HG02852 (cell line): ENCODE measurements around the gene PSMB5.
A peak's percentile ranks its signal among the peaks of the same experiment; 100 is the strongest.

Source experiments
- ATAC-seq: cut with Tn5 transposase; IDR thresholded peaks from one replicate; pipeline ENCODE4 v1.9.1; 2021; ENCODE audit warnings: mild to moderate bottlenecking, moderate library complexity; ENCODE audit not compliant: unreplicated experiment

The PSMB5 gene

DNA sequence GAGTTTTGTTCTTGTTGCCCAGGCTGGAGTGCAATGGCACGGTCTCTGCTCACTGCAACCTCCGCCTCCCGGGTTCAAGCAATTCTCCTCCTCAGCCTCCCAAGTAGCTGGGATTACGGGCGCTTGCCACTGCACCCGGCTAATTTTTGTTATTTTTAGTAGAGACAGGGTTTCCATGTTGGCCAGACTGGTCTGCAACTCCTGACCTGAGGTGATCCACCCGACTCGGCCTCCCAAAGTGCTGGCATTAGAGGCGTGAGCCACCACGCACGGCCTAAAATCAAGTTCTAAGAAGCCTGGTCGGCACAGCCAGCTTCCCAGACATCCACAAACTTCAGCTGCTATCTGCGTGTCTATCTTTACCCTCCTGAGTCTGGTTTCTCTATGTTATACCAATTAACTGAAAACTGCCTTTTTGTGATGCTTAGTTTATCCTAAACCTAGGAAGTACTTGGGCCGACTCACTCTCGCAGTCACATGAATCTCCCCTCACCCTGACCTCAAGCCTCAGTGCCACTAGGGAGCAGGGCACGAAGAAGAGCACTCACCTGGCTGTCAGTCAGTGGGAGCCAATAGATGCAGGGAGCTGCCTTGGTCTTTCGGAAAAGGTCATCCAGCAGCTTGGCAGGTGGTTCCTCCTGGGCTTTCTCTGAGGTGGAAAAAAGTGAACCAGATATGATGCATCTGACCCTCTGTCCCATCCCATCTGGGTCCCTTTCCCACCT is 26.0 kb upstream of the PSMB5 start:
- no peak for ATAC-seq

DNA sequence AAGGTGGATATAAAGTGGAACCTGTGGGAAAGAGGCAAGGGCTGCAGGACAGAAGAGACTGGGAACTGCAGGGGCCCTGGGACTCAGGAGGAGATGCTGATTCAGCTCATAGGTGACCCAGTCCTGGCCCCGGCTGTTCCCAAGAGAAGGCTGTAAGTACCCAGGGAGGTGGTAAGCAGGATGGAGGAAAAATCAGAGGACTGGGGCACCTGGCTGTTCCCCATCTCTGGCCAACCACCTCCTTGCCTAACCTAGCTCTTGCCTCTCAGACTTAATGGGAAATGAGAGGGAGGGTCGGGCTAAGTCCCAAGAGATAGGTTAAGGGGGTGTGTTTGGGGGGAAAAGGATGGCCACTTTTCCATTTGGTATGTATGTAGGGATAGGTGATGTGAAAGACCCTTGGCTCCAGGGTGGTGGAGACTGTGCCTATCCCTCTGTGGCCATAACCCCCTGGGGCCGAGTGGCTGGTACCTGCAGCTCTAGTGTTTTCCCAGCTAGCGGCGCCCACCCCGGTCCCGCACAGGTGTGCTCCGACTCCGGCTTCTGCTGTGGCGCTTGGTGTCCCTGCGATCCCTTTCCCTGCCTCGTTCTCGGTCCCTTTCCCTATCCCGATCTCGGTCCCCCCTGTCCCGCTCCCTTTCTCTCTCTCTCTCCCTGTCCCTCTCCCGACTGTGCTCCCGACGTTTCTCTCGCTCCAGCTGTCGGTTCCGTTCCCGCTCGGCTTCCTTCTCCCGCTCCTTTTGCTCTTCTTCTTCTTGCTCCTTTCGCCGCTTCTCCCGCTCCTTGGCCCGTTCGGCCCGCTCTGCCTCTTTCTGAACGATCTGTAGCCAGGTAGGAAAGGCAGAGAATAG is 24.2 kb upstream of the PSMB5 start:
- no peak for ATAC-seq

DNA sequence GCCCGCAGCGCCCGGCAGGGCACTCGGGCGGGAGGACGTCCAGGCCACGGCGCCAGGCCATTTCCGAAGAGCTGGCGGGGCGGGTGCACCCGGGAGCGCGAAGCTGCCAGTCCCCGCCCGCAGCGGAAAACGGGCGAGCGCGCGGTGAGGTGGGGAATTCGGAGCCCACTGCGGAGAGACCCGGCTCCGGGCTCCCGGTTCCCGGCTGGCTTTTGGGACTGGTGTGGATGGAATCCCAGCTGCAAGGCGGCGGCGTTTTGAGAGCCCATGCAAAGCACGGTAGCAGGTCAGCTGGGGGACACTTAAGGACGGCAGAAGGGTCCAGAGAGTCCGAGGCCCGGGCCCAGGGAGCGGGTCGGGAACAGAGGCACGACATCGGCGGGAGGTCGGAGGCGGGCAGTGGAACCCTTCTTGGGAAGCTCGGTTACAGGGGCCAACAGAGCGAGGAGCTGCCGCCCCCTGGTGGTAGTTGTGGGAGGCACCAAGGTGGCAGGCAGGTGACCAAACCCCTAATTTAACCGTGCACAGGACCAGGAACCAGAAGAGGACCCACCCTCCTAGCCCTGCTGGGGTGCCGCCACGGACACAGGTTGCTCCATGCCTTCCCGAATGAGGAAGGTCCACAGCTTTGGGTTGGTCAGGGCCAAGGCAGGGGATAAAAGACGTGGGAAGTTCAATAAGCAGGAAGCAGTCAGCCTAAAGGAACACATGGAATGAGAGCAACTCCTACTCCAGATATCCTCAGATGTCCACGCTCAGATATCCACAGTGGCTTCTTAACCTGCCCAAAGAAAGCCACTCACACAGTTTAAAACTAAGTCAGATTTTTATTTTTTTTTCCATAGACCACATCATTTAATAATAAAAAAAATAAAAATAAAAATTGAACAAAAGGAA is 23.3 kb upstream of the PSMB5 start:
- peak; percentile 53 for ATAC-seq

DNA sequence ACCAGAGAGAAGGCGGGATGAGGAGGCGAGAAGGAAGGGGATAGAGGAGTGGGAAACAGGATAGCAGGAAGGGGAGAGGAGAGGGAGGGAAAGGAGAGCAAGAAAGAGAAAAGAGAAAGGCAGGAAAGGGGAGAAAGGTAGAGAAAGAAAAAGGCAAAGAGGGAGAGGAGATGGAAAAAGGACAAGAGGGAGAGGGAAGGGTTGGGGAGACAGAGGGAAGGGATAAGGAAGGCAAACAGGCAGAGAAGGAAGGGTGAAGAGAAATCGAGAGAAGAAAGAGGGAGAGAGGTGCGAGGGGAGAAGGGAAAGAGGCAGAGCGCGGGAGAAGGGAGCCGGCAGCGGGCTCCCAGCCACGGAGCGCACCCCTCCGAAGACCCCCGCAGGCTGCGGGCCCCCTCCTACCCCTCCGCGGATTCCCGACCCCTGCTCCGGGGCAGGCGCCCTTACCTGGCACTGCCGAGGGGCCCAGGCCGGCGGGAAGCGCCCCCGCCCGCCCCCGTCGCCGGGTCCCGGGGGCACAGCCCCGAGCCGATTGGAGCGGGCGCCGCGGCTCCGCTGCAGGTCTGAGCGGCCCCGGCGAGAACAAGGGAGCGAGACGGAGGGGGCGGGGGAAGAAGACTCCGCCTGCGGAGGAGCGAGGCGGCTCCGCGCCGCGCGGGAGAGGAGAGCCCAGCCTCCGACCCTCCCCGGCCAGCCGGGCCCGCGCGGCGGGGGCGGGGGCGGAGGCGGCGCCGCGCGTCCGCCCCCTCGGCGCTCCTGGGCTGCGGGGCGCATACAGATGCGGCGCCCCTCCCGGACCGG is 22.5 kb upstream of the PSMB5 start, which contains the start of gene CDH24:
TSS of gene CDH24 (minus strand) at position 565 of the 801 bp plus-strand sequence. CDS start 1,787 bp downstream, outside the sequence.
- peak; percentile 59 for ATAC-seq

DNA sequence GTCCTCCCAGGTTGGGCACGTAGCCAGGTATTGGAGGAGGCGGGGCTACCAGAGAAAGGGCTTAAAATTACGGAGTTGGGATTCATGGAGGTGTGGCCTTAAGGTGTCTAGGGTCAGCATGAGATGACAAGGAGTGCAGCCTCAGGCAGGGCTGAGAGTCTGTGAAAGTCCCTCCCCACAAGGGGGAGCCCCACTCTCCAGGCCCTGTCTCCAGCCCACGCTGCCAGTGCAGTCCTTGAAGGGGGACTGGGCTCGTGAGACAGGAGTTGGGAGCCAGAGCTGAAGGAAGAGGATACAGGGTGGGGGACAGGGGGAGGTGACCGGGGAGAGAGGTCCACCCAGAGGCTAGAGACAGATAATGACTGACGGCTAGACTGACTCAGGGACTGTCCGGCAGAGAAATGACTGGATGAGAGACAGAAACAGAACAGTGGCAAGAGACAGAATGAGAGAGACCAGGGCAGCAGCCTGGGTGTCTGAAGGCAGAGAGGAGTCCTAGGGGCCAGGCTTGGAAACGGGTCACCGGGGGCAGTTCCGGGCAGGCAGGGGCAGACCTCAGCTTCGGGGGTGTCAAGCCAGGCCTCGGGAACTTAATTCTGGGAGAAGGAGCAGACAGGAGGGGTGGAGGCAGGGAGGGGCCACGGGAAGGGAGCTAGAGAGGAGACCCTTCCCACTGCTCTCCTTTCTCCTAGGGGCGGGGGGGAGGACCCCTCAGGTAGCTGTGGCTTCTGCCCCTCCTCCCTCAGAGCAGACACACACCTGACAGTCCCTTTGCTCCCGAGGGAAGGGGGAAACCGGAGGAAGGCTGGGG is 21.6 kb upstream of the PSMB5 start:
- ATAC-seq, result peak; percentile 56

DNA sequence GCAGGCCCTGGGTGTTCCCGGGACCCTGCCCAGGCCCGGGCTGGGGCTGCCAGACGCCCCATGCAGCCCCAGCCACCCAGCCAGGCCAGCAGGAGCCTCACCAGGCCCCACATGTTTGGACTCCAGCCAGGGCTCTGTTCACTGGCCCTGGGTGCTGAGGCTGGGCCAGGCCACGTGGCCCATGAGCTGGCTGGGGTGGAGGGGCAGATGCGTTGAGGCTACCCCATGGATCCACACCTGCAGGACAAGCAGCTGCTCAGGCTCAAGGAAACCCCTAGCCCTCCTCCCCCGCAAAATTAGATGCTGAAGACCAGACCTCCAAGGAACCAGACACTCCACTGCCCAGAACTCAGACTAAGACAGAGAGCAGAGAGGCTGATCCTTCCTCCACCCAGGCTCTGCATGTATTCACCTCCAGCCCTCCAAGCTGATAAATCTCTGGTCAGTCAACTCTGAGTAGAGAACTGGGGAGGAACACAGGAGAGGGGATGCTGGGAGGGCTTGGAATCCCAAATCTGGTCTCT is 21.0 kb upstream of the PSMB5 start:
- no peak for ATAC-seq

DNA sequence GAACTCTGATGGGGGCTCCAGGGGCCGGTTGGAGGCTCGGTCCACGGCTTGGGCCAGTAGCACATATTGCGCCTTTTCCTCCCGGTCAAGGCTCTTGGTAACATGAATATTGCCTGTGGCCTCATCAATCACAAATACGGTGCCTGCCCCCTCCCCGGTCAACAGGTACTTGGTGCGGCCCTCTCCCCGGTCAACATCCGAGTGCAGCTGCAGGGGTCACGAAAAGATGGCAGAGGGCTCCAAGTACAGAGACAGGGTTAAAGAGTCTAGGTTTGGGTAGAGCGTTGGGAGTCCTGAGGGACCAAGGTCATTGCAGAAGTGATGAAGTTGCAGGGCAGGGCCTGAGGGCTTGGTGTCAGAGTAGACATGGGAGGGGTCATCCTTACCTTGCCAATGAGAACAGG is 20.4 kb upstream of the PSMB5 start:
- no peak for ATAC-seq

DNA sequence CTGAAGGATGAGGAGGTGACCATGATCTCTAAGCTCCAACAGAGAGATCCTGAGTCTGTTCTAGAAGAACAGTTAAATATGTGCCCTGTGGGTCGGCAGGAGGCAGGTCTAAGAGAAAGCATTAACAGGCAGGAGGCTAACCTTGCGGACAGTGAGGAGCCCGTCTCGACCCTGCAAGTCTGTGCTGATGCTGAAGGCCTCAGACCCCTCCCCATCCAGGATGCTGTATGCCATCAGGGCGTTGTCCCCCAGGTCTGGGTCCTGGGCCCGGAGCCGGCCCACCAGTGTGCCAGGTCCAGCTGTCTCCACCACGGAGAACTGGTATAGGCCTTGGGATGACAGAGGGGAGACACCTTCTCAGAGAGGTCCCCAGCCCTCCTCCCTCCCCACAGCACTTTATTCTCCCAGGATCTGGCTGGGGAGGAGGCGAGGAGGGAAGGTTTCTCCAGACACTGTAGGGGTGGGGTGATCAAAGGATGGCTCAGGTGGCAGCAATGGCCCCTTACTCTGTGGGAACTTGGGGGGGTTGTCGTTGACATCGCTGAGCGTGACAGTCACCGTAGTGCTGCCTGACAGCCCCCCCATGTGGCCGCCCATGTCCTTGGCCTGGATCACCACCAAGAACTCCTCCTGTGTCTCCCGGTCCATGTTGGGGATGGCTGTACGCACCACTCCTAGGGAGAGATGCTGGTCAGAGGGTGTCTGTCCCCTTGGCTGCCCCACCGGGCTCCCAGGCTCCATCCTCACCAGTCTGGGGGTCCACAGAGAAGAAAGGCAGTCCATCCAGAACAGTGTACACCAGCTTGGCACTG is 19.5 kb upstream of the PSMB5 start:
- ATAC-seq, result no peak

DNA sequence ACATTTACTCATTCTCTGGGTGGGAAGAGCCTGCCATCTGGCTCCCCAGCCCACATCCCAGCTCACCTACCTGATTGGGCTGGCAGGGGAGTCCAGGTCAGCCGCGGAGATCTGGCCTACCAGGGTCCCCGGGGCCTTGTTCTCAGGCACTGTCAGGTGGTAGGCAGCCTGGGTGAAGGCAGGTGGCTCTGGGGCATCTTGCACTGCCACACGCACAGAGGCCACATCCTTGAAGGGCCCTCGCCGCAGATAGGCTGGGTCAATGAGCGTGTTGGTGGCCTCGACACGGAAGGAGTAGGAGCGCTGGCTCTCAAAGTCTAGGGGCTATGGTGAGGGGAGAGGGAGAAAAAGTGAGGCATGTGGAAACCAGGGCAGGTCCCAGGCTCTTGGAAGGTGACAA is 18.7 kb upstream of the PSMB5 start:
- ATAC-seq, result no peak

DNA sequence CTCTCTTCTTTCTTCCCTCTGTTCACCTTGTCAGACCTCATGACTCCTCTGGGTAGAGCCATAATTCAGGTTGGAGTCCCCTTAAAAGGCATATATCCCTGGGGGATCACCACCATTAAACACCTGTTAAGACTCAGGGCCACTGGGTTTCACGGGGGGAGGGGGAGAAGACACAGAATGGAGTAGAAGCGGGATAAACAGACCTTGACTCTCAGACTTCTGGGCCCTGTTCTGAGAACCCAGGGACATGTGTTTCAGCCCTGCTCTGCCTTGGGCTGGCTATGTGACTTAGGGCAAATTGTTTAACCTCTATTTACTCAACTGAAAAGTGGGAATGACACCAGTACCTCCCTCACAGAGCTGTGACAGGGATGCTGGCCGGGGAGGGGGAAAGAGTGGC is 18.0 kb upstream of the PSMB5 start:
- no peak for ATAC-seq

DNA sequence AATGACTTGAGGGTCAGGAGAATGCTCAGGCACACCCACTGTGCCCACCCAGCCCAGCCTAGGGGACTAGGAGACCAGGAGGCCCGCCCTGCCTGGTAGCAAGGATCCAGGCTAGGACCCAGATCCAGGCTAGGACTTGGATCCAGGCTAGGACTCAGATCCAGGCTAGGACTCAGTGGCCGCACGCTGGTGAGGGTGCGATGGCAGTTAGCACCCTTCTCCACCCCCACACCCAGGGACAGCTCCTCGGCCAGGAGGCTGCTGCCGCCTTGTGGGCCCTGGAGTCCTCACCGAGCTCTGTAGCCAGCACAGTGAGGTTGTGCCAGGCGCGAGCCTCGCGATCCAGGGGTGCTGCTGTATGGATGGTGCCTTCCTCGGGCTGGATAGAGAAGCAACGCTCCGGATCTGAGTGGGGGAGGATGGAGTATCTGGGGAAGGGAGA is 17.5 kb upstream of the PSMB5 start:
- no peak for ATAC-seq

DNA sequence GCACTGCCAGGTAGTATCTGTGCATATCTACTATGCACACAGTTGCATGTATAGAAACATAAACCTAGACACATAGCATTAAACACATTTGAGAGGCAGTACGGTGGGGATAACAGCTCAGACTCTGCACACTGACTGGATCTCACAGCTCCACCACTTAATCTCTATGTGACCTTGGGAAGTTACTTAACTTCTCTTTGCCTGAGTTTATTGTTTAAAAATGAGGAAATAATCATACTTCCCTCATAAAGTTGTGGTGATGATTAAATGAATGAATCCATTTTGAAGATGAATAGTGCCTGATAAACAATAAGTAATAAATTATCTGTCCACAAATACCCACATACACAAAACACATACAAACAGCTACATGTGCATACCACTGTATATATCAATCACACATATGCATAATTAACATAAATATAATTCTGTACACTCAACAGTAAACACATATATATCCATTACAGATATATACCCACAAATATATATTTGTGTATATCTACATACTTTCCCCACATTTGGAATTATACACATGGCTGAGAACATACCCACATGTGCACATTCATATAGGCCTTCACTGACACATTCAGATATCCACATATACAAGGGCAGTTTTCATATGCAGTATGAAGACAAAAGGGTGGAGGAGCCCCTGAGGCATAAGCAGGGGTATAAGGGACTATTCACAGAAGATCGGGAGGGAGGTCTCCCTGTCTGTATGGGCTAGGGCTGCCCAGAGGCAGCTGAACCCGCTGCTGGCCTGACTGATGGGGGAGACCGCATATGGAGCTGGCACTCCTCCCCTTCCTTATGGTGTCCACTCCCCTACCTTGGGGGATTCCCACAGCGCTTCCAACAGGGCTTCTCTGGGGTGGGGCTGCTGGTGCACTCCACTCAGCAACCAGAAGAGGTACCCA is 16.7 kb upstream of the PSMB5 start:
- ATAC-seq, result no peak

DNA sequence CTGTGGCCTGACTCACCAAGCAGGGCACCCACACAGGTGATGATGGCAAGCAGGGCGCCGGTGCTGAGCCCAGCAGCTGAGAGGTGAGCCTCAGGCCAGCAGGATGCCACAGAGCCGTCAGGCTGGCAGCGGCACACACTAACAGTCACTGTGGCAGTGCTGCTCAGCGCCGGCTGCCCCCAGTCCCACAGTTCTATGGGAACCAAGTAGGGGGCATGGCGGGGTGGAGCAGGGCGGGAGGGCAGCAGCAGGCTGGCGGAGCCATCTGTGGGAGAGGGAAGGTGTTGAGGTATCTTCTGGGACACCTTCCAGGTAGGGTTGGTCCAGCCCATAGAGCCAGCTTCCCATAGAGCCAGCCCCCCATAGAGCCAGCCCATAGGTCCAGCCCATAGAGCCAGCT is 14.3 kb upstream of the PSMB5 start:
- no peak for ATAC-seq

DNA sequence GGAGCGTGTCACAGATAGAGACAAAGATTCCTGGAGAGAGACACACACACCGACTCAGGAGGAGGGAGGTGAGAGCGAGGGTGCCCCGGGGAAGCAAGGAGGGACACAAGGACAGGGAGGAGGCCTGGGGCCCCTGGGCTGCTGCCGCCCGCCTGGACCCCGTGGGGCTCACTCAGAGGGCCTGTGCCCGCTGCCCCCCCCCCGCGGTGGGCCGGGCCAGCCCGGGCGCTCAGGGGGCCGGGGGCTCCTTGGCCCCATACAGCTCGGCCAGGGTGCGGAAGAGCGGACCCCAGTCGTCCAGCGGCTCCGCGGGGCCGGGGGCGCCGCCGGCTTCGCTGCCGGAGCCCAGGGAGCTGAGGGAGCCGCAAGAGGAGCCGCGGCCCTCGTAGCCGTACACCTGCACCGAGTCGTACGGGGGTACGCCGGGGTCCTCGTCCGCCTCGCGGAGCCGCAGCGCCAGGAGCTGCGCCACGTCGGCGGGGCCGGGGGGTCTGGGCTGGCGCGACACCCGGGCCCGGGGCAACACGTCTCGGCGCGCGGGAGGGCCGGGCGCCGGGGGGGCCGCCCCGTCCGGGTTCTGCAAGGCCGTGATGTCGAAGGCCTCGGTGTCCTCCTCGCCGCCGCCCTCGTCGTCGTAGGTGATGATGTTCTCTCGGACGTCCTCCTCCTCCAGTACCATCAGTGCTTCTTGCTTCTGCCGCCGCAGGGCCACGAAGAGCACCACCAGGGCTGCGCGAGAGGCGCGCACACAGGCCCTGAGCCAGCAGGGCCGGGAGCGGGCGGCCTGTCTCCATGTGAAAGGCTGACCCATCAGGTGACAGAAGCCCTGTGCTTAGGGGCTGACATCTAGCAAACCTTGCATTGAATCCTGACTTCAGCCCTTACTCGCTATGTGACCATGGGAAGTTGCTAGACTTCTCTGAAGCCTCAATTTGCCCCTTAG is 13.3 kb upstream of the PSMB5 start:
- no peak for ATAC-seq

DNA sequence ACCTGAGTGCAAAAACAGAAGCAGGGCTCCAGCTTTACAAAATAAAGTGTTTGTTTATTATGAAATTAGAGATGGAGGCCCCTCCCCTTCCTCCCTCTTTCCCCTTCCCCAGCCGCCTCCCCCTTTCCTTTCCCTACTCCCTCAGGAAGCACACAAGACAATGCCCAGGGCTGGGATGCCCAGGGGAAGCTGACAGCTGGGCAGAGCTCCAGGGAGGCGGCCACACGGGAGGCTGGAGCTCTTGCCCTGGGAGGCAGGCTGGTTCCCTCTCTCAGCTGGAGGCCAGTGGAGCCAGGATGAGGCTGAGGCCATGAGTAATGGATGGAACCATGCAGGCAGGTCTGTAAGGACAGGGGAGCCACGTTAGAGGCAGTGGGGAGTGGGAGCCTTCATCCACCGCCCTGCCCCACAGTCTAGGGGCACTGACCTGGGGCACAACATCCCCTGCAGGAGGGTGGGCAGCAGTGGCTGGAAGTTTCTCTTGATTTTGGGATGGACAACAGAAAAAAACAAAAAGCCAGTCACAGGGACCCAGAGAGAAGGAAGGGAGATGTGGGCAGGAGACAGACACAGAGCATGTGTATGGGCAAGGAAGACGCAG is 12.4 kb upstream of the PSMB5 start:
- ATAC-seq, result no peak
